Spinal cord (tissue), 10 donors: ENCODE results near the gene RNF149. TPM values are rescaled to one million over a fixed set of nuclear protein-coding genes. Genes with fewer than 3 reads are reported as not detected.
"Not testable (repeated sequence)": the region's sequence is repeated elsewhere in the genome, so short reads cannot be mapped to it uniquely, and the experiment has no call there.

Experiments
- DNase-seq, 6 donors: peaks; one replicate each; pipeline versions ENCODE4 v3.0.0 to v3.0.0-alpha.2; 2013 to 2015; ENCODE audit warnings: low spot score in 6 of 6, low read depth in 4 of 6
- H3K27ac ChIP-seq: one replicate; pipeline ENCODE4 v1.5.1; 2013; ENCODE audit warnings: low read depth, low read length, control low read depth
- H3K27me3 ChIP-seq: one replicate; pipeline ENCODE4 v1.6.1; 2013; ENCODE audit warnings: low read length; ENCODE audit not compliant: control insufficient read depth, insufficient read depth
- H3K36me3 ChIP-seq: one replicate; pipeline ENCODE4 v1.6.1; 2013; ENCODE audit warnings: low read length; ENCODE audit not compliant: control insufficient read depth, insufficient read depth
- H3K4me1 ChIP-seq: one replicate; pipeline ENCODE4 v1.6.1; 2013; ENCODE audit warnings: low read length; ENCODE audit not compliant: control insufficient read depth, insufficient read depth
- H3K4me3 ChIP-seq: one replicate; pipeline ENCODE4 v1.5.1; 2013; ENCODE audit warnings: low read depth, low read length, control low read depth
- H3K9me3 ChIP-seq: one replicate; pipeline ENCODE4 v1.6.1; 2013; ENCODE audit warnings: low read length; ENCODE audit not compliant: control insufficient read depth, insufficient read depth
- WGBS: methylation state at CpG from one replicate; pipeline ENCODE4 v1.1.5; 2013; ENCODE audit warnings: missing lambda C conversion rate; ENCODE audit not compliant: insufficient coverage; 5-methylcytosine and 5-hydroxymethylcytosine counted together
- long read RNA-seq, 4 donors: transcript quantifications; one replicate each; lab custom pipeline, GENCODE V29; 2026
- polyA plus RNA-seq, 2 donors: library from polyadenylated mRNA; unstranded; fragments of 120-200 nt; gene quantifications; one replicate each; pipeline ENCODE4 v1.2.1, GENCODE V29; 2013; ENCODE audit not compliant: insufficient read length in 2 of 2
- total RNA-seq, 2 donors: library from RNA; depleted of rRNA in 1 of 2; stranded (reverse); fragments of 120-200 nt in 1 of 2; fragments of >200 nt in 1 of 2; gene quantifications; one replicate each; pipeline versions ENCODE4 v1.2.3 to v1.2.4, GENCODE V29; 2013 to 2014
- donor health status: healthy.

Gene RNF149
- total RNA-seq (10 to 100 TPM; 37.7 to 55.8 TPM), polyA plus RNA-seq (10 to 100 TPM; 31.8 to 41.8 TPM)
- long read RNA-seq, donor 1, transcript RNF149-201 (7 exons, 2,458 nt): major isoform, 6 of 23 reads
- long read RNA-seq, donor 1, partial matches to known transcripts: 17 of 23 reads
- long read RNA-seq, donor 1, other reads (novel, unspliced or antisense): 0 of 23 reads
- long read RNA-seq, donor 2: 0 reads
- long read RNA-seq, donor 3, partial matches to known transcripts: 0 of 3 reads
- long read RNA-seq, donor 3, other reads (novel, unspliced or antisense): 0 of 3 reads
- long read RNA-seq, donor 4, transcript RNF149-201 (7 exons, 2,458 nt): major isoform, 9 of 17 reads
- long read RNA-seq, donor 4, partial matches to known transcripts: 8 of 17 reads
- long read RNA-seq, donor 4, other reads (novel, unspliced or antisense): 0 of 17 reads

- Histone ChIP-seq H3K36me3 (peaks cover 3% of the 10 kb centered on the region), H3K4me1 (peaks cover 26% of the 10 kb centered on the region), H3K27me3 (no peaks in the 10 kb centered on the region), H3K4me3 (peak within 1 kb of the TSS; percentile 80), H3K9me3 (no peaks in the 10 kb centered on the region), H3K27ac (peak within 1 kb of the TSS; percentile 73)
- peak; percentile 78 to 97 (median 86) for DNase-seq
- under 1% methylated on average over 70 of the region's 76 CpGs for WGBS
Observed at GRCh38 chr2:101308432-101309210, at the start of gene RNF149. RNF149 (minus strand) TSS chr2:101308701; CDS start chr2:101308588, 113 bp downstream.

- no peak overlapping the region for H3K4me3 ChIP-seq
- H3K36me3 ChIP-seq: no peaks in the 10 kb centered on the region
- H3K27me3 ChIP-seq: no peaks in the 10 kb centered on the region
- H3K27ac ChIP-seq: no peak overlapping the region
- peaks cover 5% of the 10 kb centered on the region for H3K4me1 ChIP-seq
- peak in 1 of 6 donors; percentile 67 for DNase-seq
- no peaks in the 10 kb centered on the region for H3K9me3 ChIP-seq
Observed at GRCh38 chr2:101357376-101357775, 48.9 kb upstream of the RNF149 start.

GRCh38 chr2:101356521-101356920, 48.0 kb upstream of the RNF149 start:
- no peak for DNase-seq
- no peak overlapping the region for H3K4me3 ChIP-seq
- no peaks in the 10 kb centered on the region for H3K27me3 ChIP-seq
- H3K27ac ChIP-seq: no peak overlapping the region
- WGBS: no CpG with 5 or more reads among the region's 2 CpGs
- no peaks in the 10 kb centered on the region for H3K9me3 ChIP-seq
- no peaks in the 10 kb centered on the region for H3K36me3 ChIP-seq
- peaks cover 3% of the 10 kb centered on the region for H3K4me1 ChIP-seq

- Histone ChIP-seq H3K9me3 (no peaks in the 10 kb centered on the region), H3K27me3 (no peaks in the 10 kb centered on the region), H3K27ac (no peak overlapping the region), H3K36me3 (no peaks in the 10 kb centered on the region), H3K4me1 (peaks cover 2% of the 10 kb centered on the region), H3K4me3 (no peak overlapping the region)
- DNase-seq: no peak
- WGBS: 92% methylated on average over 2 of the region's 6 CpGs
Observed at GRCh38 chr2:101356055-101356454, 47.6 kb upstream of the RNF149 start.

GRCh38 chr2:101355401-101356054, 47.0 kb upstream of the RNF149 start:
- DNase-seq: no peak
- no peaks in the 10 kb centered on the region for H3K9me3 ChIP-seq
- H3K27me3 ChIP-seq: no peaks in the 10 kb centered on the region
- peaks cover 4% of the 10 kb centered on the region for H3K4me1 ChIP-seq
- no peak overlapping the region for H3K27ac ChIP-seq
- no peaks in the 10 kb centered on the region for H3K36me3 ChIP-seq
- no peak overlapping the region for H3K4me3 ChIP-seq
- WGBS: 94% methylated on average over 9 of the region's 10 CpGs

GRCh38 chr2:101354420-101355311, 46.2 kb upstream of the RNF149 start:
- no peaks in the 10 kb centered on the region for H3K36me3 ChIP-seq
- no peak overlapping the region for H3K4me3 ChIP-seq
- no peaks in the 10 kb centered on the region for H3K27me3 ChIP-seq
- H3K4me1 ChIP-seq: peaks cover 7% of the 10 kb centered on the region
- no peaks in the 10 kb centered on the region for H3K9me3 ChIP-seq
- H3K27ac ChIP-seq: no peak overlapping the region
- DNase-seq: no peak
- 87% methylated on average over 20 of the region's 21 CpGs for WGBS

GRCh38 chr2:101352631-101353030, 44.1 kb upstream of the RNF149 start:
- not testable (repeated sequence) for H3K36me3 ChIP-seq
- 88% methylated on average over 3 of the region's 4 CpGs for WGBS

GRCh38 chr2:101351207-101351606, 42.7 kb upstream of the RNF149 start:
- DNase-seq: no peak

More at GRCh38 chr2:101352631-101353030, 44.1 kb upstream of the RNF149 start:
- H3K4me1 ChIP-seq, H3K27ac ChIP-seq, H3K27me3 ChIP-seq, DNase-seq, H3K4me3 ChIP-seq, H3K9me3 ChIP-seq: not testable (repeated sequence)

More at GRCh38 chr2:101351207-101351606, 42.7 kb upstream of the RNF149 start:
- Histone ChIP-seq H3K9me3 (no peaks in the 10 kb centered on the region), H3K27me3 (no peaks in the 10 kb centered on the region), H3K4me3 (no peak overlapping the region), H3K4me1 (peaks cover 7% of the 10 kb centered on the region), H3K36me3 (no peaks in the 10 kb centered on the region), H3K27ac (no peak overlapping the region)
- WGBS: 74% methylated on average over 7 of the region's 7 CpGs
